ENCODE measurements around the gene PIEZO2.

GRCh38 chr18:11119550-11119949, 29.8 kb downstream of the PIEZO2 start:
- TF ChIP-seq CTCF (IDR thresholded peaks at IDR 0.05) (no peak), POLR2AphosphoS5 (IDR thresholded peaks at IDR 0.05) (no peak)
